CD4-positive, alpha-beta T cell treated with Interleukin-6 at 100 ng/mL for 8 hours (primary cell): ENCODE measurements around the gene FAM78A.
A peak's percentile ranks its signal among the peaks of the same experiment; 100 is the strongest.
"Not testable (repeated sequence)": the region's sequence is repeated elsewhere in the genome, so short reads cannot be mapped to it uniquely, and the experiment has no call there.

Experiments used
- DNase-seq: peaks from one replicate; pipeline ENCODE4 v3.0.0-alpha.2; 2020; ENCODE audit warnings: mixed read lengths, low spot score

FAM78A gene

GRCh38 chr9:131264231-131264630 is 12.1 kb downstream of the FAM78A start:
- DNase-seq: peak; percentile 25

- DNase-seq: no peak
Measured at GRCh38 chr9:131263701-131264100, 12.6 kb downstream of the FAM78A start.

GRCh38 chr9:131263033-131263343 is 13.3 kb downstream of the FAM78A start:
- not testable (repeated sequence) for DNase-seq

- no peak for DNase-seq
Measured at GRCh38 chr9:131262327-131263032, 13.8 kb downstream of the FAM78A start.

GRCh38 chr9:131260751-131261452 is 15.4 kb downstream of the FAM78A start:
- no peak for DNase-seq

GRCh38 chr9:131259916-131260597 is 16.3 kb downstream of the FAM78A start:
- no peak for DNase-seq

- DNase-seq: no peak
Measured at GRCh38 chr9:131259432-131259898, 16.8 kb downstream of the FAM78A start.

GRCh38 chr9:131258698-131259431 is 17.4 kb downstream of the FAM78A start:
- DNase-seq: no peak

GRCh38 chr9:131258186-131258585 is 18.1 kb downstream of the FAM78A start:
- DNase-seq: no peak

- DNase-seq: no peak
Measured at GRCh38 chr9:131257266-131258025, 18.9 kb downstream of the FAM78A start.

- no peak for DNase-seq
Measured at GRCh38 chr9:131255676-131256197, 20.6 kb downstream of the FAM78A start.

- DNase-seq: no peak
Measured at GRCh38 chr9:131254626-131255025, 21.7 kb downstream of the FAM78A start.

GRCh38 chr9:131253891-131254491 is 22.3 kb downstream of the FAM78A start:
- DNase-seq: no peak

GRCh38 chr9:131252120-131252519 is 24.2 kb downstream of the FAM78A start:
- DNase-seq: no peak

GRCh38 chr9:131246618-131247017 is 29.7 kb downstream of the FAM78A start:
- DNase-seq: no peak

GRCh38 chr9:131244331-131244730 is 32.0 kb downstream of the FAM78A start:
- DNase-seq: not testable (repeated sequence)

GRCh38 chr9:131240047-131240921 is 36.0 kb downstream of the FAM78A start:
- DNase-seq: no peak

- DNase-seq: no peak
Measured at GRCh38 chr9:131239161-131239975, 36.9 kb downstream of the FAM78A start.

GRCh38 chr9:131238402-131239021 is 37.8 kb downstream of the FAM78A start:
- no peak for DNase-seq
